OCI-M1 (cell line): ENCODE results near the gene ANG.
"Not testable (repeated sequence)": the region's sequence is repeated elsewhere in the genome, so short reads cannot be mapped to it uniquely, and the experiment has no call there.

ENCODE experiments used
- DNase-seq: peaks from one replicate; lab custom pipeline; 2025; lab: John Stamatoyannopoulos, UW

ANG gene

GRCh38 chr14:20699931-20700330 is 11.4 kb downstream of the ANG start:
- DNase-seq = no peak

GRCh38 chr14:20700965-20701364 is 12.4 kb downstream of the ANG start:
- not testable (repeated sequence) for DNase-seq

- no peak for DNase-seq
These were observed 18.2 kb downstream of the ANG start for GRCh38 chr14:20706657-20707355.

GRCh38 chr14:20707622-20708021 is 19.1 kb downstream of the ANG start:
- no peak for DNase-seq

GRCh38 chr14:20711261-20711660 is 22.7 kb downstream of the ANG start:
- no peak for DNase-seq

- peak; percentile 73 for DNase-seq
These were observed 23.1 kb downstream of the ANG start for GRCh38 chr14:20711685-20712084.

GRCh38 chr14:20712904-20713303 is 24.3 kb downstream of the ANG start:
- no peak for DNase-seq

GRCh38 chr14:20714593-20715250 is 26.2 kb downstream of the ANG start:
- DNase-seq = no peak

- DNase-seq = peak; percentile 9
These were observed 31.2 kb downstream of the ANG start for GRCh38 chr14:20719777-20720176.

- DNase-seq = no peak
These were observed 32.2 kb downstream of the ANG start for GRCh38 chr14:20720741-20721140.

- no peak for DNase-seq
These were observed 33.5 kb downstream of the ANG start for GRCh38 chr14:20722016-20722415.

- DNase-seq = no peak
These were observed 34.9 kb downstream of the ANG start for GRCh38 chr14:20723488-20723887.

- DNase-seq = not testable (repeated sequence)
These were observed 37.6 kb downstream of the ANG start for GRCh38 chr14:20726121-20726520.

GRCh38 chr14:20726531-20726930 is 38.0 kb downstream of the ANG start:
- DNase-seq = no peak

- no peak for DNase-seq
These were observed 42.3 kb downstream of the ANG start for GRCh38 chr14:20730891-20731290.

GRCh38 chr14:20732477-20732876 is 43.9 kb downstream of the ANG start:
- no peak for DNase-seq

GRCh38 chr14:20732979-20733635 is 44.5 kb downstream of the ANG start:
- no peak for DNase-seq

- no peak for DNase-seq
These were observed 45.3 kb downstream of the ANG start for GRCh38 chr14:20733684-20734429.

GRCh38 chr14:20734430-20734806 is 45.9 kb downstream of the ANG start:
- DNase-seq = no peak

GRCh38 chr14:20738292-20738691 is 49.7 kb downstream of the ANG start:
- DNase-seq = not testable (repeated sequence)

GRCh38 chr14:20742132-20742531 is 53.6 kb downstream of the ANG start:
- DNase-seq = no peak

GRCh38 chr14:20743556-20743955 is 55.0 kb downstream of the ANG start:
- DNase-seq = no peak
